T-helper 2 cell (primary cell): Measurements from ENCODE around the gene MIPEP.
A peak's percentile ranks its signal among the peaks of the same experiment; 100 is the strongest.

Source experiments
- DNase-seq, 5 experiments: peaks; one replicate each; pipeline versions ENCODE4 v3.0.0 to v3.0.0-alpha.2; 2012 to 2022

The MIPEP gene

GRCh38 chr13:23744315-23744714, 144.9 kb downstream of the MIPEP start:
- no peak for DNase-seq

GRCh38 chr13:23743278-23744076, 145.7 kb downstream of the MIPEP start:
- peak in 2 of 5 experiments; percentile 18 to 93 for DNase-seq

DNA sequence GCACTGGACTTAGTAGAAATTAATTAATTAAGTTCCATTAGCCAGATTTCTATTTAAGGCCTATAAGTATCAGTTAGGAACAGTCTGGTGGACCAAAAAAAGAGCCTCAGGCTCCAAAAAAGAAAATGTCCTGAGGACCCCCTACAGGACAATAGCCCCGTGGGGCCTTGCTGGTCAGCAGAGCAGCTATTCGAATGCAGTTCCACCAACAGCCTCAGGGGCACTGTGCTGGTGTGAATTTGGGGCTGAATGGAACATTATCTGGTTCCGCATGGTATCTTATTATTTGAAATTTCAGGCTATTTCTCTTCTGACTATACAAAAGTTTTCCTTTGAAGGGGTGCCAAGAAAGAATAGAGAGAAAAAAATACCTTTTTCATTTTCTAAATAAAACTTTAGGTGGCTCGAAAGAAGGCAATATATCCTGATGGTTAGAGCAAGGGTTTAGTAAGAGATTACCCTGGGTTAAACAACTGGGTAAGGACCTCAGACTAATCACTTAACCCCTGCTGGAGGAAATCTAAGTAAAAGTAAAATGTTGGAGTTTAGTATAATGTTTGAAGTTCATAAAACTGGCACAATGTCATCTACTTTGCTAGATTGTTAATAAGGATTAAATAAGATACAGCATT, 147.2 kb downstream of the MIPEP start:
- no peak for DNase-seq

DNA sequence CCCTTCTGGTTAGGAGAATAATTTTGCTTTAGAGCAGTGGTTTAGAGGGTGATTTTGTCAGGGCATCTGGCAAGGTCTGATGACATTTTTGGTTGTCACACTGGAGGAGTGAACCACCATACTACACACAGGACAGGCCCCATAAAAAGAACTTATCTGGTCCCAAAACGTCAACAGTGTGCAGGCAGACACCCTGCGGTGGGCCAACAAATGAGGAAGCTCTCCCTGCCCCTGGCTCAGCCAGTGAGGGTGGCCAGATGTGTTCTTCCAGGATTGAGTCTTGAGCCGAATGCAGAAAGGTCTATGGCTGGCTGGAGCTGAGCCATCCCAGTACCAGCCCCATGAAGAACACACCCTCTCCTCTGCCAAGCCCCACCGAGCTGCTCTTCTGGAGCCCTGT, 149.2 kb downstream of the MIPEP start:
- DNase-seq, result no peak

GRCh38 chr13:23739596-23739995, 149.6 kb downstream of the MIPEP start:
- peak in 1 of 5 experiments; percentile 47 for DNase-seq

- DNase-seq, result no peak
These were observed 152.7 kb downstream of the MIPEP start for GRCh38 chr13:23736541-23736940.

DNA sequence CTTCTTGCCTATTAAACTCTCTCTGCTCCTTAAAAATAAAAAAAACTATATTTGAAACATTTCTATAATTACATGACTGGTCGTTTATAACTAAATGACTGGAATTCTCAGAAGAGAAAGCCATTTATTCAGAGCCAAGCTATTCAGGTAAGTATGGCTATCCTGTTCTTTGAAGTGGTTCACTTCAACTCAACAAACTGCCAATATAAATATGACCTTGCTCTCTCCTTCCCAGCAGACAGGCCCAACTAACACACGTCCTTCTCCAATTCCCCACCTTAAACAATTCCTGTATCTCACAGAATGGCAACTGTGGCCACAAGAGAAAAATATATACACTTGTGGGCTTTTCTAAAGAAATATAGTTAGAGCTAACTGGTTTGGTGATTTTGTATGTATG, 153.9 kb downstream of the MIPEP start:
- DNase-seq, result no peak

DNA sequence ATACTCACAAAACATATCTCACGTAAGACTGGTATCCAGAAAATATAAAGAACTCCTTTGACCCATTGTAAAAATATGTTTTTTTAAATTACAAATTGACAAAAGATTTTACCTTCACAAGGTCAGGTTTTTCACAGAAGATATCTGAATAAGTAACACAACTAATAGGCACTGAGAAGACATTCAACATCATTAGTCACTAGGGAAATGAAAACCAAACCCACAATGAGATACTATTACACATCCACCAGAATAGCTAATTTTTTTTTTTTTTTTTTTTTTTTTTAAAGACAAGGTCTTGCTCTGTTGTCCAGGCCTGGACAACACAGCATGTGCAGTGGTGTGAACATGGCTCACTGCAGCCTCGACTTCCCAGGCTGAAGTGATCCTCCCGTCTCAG, 157.5 kb downstream of the MIPEP start:
- no peak for DNase-seq

DNA sequence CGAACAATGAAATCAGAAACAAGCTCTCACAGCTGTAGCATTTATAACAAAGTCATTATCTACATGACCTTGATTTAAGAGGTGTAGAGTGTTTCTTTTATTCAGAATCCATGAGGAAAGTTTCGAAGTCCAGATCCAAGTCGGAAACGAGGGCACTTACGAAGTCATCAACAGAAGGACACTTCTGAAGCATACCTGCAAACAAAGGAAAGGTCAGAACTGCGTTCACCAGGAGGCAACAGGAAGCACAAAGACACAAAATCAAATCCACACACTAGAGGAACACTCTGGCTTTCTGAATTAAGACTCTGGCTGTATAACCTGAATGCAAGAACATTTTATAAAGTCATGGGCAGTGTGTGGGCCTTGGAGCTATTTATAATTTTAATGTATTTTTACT, 158.9 kb downstream of the MIPEP start:
- DNase-seq, result no peak

DNA sequence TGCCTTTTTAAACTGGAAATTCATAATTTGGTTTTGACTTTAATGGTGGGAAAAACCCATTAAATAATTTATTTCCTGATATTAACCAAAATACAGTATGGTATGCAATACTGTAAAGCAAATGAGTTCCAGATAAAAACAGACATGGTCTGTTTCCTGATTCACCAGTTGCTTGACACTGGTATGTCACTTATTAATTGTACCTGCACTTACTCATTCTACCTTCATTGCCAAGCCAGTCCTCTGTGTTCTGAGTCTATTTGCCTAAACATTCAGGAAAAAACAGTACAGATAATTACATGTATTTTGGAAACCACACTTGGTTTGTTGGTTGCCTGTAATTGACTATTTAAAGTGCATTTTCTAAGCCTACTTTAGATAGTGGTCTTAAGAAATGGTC, 159.7 kb downstream of the MIPEP start:
- no peak for DNase-seq

- no peak for DNase-seq
These were observed 160.4 kb downstream of the MIPEP start for GRCh38 chr13:23728807-23729206.

GRCh38 chr13:23725922-23726321, 163.3 kb downstream of the MIPEP start:
- no peak for DNase-seq

DNA sequence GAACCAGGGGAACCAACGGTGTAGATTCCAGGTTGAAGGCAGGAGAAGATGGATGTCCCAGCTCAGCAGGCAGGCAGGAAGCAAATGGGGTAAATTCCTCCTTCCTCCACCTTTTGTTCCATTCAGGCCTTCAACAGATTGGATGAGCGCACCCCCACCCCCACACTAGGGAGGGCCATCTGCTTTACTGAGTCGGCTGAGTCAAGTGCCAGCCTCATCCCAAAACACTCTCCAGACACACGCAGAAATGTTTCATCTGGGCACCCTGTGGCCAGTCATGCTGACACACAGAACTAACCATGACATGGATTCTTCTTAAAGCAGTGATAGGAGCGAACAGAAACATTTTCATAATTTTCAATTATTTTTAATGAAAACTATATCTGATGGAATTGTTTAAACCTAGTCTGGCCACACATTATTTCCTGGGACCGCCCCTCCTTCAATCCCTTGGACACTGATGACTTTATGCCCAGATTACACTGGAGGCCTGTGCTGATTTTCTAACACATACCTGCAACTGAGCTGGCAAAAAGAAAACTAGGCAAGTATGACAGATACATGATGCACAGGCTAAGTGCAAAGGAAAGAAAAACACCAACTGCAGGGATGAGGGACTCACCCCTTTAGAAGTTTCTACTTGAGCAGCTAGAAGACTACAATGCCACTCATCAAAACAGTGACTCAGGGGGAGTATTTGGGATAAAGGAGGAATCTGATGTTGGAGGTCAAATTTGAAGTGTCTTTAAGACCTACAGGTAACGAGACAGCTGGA, 164.8 kb downstream of the MIPEP start:
- no peak for DNase-seq

- DNase-seq, result no peak
These were observed 165.7 kb downstream of the MIPEP start for GRCh38 chr13:23723471-23723870.

DNA sequence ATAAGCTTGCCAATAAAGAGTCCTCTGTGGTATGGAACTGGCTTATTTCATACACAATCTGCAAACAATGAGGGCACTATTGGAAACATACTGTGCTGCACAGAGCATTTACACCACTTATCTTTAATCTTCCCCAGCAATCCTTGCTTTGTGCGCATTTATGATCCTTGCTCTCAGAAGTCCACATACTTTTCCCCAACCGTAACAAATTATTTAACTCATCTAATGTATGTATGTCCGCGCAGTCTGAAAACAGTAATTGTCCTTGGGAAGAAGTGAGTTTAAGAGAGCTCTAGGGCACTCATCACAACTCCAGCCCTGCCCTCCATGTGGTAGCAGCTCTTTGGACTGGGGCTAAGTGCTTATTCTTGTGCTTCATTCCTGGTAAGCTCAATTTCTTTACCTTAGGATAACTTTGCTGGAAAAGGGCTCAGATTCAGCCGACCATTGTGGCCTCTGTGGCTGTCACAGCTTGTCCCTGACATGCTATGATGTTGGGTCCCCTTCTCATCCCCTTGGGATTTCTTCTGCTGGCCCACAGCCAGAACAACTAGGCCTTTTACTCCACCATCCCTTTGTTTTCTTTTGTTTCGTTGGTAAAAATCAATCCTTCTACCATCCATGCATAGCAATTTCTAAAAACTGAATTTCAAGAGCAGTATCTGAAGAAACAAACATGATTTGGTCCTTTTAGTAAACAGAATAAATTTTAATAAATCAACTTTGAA, 166.3 kb downstream of the MIPEP start:
- DNase-seq, result no peak

- DNase-seq, result peak in 1 of 5 experiments; percentile 49
These were observed 170.2 kb downstream of the MIPEP start for GRCh38 chr13:23718996-23719395.

DNA sequence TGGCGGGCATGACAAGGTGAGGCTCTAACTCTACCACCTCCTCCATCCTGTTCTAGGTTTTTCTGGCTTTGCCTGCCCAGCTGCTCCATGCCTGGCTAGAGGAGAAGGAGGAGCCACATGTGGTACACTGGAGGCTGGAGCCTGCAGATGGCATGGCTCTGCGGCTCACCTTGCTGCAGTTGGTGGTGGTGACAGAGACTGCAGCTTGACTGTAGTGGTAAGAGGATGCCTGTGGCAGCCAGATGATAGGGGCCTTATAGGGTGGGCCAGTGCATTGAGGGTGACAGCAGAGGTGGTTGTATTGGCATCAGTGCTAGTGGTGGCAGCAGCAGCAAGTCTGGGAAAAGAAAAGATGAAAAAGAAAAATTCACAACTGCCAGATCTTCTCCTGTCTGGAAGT, 172.8 kb downstream of the MIPEP start:
- DNase-seq, result peak in 1 of 5 experiments; percentile 34

- DNase-seq, result no peak
These were observed 173.4 kb downstream of the MIPEP start for GRCh38 chr13:23715762-23716235.

GRCh38 chr13:23715092-23715761, 174.0 kb downstream of the MIPEP start:
- no peak for DNase-seq

DNA sequence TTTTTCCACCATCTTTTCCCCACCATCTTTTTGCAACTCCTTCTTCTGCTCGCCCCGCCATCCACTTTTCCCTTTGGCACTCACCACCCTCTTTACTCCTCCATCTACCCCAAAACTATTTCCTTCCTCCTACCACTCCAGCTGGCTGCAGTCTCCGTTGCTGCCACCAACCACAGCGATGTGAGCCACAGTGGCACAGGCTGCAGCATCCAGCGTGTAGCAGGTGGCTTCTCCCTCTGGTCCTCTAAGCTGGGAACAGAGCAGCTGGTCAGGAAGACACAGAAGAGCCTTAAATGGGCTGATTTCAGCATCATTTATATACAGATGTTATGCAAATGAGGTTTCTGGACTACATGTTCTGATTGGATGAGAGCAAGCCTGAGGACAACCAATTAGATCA, 174.5 kb downstream of the MIPEP start:
- no peak for DNase-seq

GRCh38 chr13:23711355-23711754, 177.8 kb downstream of the MIPEP start:
- no peak for DNase-seq

DNA sequence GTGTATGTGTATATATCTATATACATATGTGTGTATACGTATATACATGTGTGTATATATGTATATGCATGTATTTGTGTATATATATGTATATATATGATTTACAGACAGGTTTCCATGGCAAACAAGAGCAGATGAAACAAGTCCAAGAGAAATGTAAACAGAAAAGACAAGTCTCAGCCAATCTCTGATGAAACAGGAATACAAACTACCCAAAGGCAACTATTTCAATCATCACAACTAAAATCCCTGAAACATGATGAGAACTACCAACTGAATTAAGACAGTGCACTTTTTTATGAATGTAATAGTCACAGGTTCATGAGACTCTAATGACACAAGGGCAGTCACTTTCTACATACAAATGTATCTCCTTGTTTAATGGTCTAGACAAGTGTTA, 178.8 kb downstream of the MIPEP start:
- DNase-seq, result no peak
